ENCODE measurements around the gene TEX101. TPM values are rescaled to one million over a fixed set of nuclear protein-coding genes. Genes with fewer than 3 reads are reported as not detected.
"Not testable (repeated sequence)": the region's sequence is repeated elsewhere in the genome, so short reads cannot be mapped to it uniquely, and the experiment has no call there.

The TEX101 gene, protein sequence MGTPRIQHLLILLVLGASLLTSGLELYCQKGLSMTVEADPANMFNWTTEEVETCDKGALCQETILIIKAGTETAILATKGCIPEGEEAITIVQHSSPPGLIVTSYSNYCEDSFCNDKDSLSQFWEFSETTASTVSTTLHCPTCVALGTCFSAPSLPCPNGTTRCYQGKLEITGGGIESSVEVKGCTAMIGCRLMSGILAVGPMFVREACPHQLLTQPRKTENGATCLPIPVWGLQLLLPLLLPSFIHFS
- not detected for total RNA-seq
- long read RNA-seq, result 0 reads

DNA sequence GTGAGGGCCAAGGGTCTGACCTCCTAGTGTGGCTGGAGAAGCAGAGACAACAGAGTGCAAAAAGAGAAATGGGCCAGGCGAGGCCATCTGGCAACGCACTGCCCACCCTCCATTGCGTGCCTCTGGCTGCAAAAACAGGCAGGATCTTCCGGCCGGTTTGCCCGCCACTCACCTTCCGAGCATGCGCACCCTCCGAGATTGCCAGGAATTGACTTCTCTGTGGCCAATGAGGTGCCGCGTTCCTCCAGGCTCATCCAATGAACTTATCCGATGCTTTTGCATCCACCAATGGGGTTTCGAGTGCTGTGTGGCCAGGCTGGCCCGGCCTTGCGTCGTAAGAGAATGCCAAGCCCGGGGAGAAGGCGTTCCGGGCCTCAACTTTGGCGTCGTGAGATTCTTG is at the start of gene TEX101:
TEX101 (plus strand) TSS at position 337 of the 400 bp plus-strand sequence. CDS start 1,030 bp downstream, outside the sequence.
- intact Hi-C loops (cut with micrococcal nuclease), result no loop called here
- no peak for ATAC-seq
- no peak for DNase-seq

DNA sequence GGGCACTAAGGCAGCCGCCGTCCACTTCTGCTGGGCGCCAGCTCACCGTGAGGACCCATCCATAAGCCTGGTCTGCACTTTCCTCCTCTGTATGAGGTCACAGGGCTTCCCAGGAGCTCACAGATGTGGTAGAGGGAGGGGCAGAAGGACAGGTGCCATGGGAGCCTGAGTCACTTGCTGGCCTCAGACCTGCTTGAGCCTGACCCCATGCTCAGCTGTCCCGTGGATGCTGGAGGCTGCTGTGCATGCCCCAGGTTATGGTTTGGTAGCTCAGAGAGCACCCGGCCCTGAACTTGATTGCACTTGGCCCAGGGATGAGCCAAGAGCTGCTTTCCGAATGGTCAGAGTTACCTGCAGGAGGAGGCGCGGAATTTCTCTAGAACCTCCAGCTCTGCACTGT is 49.0 kb upstream of the TEX101 start:
- ATAC-seq; intact Hi-C loops (cut with micrococcal nuclease); DNase-seq: not testable (repeated sequence)

DNA sequence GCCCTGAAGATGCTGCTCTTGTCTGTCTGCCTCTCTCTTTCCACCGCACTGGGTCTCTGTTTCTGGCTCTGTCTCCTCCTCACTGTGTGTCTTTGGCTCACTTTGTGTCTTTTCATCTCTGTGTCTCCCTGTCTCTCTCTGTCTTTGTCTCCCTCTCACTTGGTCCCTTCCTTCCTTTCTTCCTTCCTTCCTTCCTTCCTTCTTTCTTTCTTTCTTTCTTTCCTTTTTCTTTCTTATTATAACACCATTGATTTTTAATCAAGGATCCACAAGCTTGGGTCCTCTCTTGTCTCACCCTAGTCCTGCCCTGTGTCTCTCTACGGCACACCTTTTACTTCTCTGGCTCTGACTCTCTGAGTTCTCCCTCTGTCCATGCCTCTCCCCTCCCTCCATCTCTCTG is 46.9 kb upstream of the TEX101 start:
- ATAC-seq (no peak), DNase-seq (no peak)
- intact Hi-C loops (cut with micrococcal nuclease), result no loop called here

DNA sequence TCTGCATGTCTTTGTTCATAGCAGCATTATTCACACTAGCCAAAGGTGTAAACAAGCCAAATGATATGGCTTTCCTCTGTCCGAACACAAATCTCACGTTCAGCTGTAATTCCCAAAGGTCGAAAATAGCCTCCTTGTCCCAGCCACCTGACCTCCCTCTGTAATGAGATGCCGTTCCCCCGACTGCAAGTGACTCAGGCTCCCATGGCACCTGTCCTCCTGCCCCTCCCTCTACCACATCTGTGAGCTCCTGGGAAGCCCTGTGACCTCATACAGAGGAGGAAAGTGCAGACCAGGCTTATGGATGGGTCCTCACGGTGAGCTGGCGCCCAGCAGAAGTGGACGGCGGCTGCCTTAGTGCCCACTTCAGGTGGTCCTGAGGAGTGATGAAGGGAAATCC is 45.8 kb upstream of the TEX101 start:
- DNase-seq; ATAC-seq; intact Hi-C loops (cut with micrococcal nuclease): not testable (repeated sequence)

DNA sequence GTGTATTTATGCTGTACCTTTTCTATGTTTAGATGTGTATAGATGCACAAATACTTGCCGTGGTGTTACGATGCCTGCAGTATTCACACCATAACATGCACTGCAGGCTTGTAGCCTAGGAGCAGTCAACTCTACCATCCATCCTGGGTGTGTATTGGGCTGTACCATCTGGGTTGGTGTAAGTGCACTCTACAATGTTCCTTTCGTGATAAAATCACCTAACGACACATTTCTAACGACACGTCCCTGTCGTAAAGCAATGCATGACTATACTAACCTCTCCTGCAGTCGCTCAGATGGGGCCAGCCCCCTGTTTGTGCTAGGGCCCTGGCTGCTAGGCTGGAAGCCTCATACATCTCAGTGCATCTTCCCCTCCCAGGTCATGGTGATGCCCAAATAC is 42.8 kb upstream of the TEX101 start:
- intact Hi-C loops (cut with micrococcal nuclease), result no loop called here
- ATAC-seq, result no peak
- no peak for DNase-seq

DNA sequence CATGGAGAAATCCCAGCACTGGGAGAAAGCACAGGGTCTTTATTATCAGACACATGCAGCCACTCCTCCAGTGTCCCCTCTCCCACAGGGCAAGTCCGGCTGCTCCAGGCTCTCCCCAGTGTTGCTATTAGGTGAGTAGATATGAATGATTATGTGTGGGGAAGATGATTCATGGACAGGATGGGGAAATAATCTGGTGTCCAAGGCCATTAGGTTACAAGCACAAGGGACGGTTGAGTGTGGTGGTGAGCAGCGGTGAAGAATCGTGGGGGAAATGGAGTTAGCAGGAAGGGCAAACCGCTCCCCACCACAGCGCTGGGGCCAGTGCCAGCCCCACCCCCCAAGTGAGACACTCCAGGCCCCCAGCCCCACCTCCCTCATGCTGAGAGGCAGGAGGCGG is 42.2 kb upstream of the TEX101 start:
- DNase-seq (no peak), ATAC-seq (no peak)
- intact Hi-C loops (cut with micrococcal nuclease), result no loop called here

DNA sequence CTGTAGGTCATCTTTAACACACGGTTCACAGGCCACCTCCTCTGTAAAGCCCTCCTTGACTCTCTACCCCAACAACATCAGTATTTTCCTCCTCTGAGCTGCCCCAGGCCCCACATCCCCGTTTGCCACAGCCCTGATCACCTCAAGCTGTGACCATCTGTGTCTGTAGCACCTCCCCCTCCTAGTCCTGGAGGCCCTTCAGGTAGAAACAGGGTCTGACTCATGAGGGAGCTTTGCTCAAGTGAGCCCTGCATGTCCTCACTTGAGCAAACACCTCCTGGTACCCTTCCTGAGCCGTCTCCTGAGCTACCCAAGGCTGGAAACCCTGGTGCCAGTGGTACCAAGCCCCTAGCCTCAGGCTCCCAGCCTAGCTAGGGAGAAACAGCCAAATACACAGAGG is 37.1 kb upstream of the TEX101 start:
- ATAC-seq; DNase-seq; intact Hi-C loops (cut with micrococcal nuclease): not testable (repeated sequence)

DNA sequence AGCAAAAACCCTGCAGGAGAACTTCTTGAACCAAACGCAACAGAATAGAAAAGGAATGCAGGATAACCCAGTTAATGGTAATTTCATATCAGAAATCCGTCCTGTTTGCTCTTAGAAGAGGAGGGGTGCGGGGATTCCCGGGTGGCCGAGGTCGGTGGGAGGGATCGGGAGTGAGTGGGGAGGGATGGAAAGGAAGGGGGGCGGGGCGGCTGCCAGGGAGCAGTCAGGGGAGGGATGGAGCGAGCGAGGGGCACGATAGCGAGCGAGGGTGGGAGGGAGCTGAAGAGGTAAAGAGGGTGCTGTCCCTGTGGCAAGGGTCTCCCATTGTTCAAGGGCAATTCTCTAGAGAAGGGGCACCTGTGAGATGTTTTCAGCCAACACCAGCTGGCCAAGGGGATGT is 34.7 kb upstream of the TEX101 start:
- intact Hi-C loops (cut with micrococcal nuclease), result no loop called here
- ATAC-seq (no peak), DNase-seq (no peak)

DNA sequence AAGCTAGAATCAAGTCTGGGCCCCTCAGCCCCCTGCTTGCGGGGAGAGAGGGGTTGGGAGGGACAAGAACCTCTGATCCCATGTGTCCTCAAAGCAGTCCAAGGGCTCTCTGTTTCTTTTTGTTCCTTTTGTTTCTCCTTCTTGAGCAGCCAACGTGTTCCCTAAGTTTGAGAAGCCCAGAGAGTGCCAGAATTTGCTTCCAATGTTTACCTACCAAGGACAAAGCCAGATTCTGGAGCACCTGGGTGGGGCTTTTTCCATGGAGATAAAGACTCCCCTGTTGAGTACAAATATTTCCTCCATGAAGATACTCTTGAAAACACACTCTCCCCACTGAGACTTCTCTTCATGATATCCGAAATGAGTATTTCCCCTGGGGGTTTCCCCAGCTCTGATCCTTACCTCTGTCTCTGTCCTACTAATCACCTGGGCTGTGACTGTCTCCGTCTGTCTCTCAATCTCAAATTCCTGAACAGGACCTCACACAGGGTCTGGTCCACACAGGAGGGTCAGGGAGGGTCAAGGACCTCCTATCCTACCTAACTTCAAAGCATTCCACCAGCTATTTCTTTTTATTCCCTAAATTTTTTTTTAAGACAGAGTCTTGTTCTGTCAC is 33.8 kb upstream of the TEX101 start:
- intact Hi-C loops (cut with micrococcal nuclease), result no loop called here
- DNase-seq (no peak), ATAC-seq (no peak)

DNA sequence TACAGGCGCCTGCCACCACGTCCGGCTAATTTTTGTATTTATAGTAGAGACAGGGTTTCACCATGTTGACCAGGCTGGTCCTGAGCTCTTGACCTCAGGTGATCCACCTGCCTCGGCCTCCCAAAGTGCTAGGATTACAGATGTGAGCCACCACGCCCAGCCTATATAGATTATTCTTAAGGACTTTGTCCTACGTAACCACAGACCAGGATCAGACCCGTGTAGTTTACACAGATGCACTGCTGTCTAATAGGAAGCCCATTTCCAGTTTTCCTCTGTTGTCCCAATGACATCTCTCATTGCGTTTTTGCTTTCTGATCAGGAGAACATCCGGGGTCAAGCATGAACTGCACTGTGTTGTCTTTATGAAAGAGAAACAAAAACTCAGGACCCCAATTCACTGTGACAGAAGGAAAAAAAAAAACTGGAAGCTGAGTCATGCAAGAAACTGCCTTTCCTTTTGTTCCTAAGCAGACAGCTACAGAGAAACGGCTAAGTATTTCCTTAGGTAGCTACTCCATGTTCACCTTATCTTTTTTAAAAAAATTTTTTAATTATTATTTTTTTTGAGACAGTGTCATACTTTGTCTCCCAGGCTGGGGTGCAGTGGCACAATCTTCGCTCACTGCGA is 32.0 kb upstream of the TEX101 start:
- DNase-seq; intact Hi-C loops (cut with micrococcal nuclease); ATAC-seq: not testable (repeated sequence)

DNA sequence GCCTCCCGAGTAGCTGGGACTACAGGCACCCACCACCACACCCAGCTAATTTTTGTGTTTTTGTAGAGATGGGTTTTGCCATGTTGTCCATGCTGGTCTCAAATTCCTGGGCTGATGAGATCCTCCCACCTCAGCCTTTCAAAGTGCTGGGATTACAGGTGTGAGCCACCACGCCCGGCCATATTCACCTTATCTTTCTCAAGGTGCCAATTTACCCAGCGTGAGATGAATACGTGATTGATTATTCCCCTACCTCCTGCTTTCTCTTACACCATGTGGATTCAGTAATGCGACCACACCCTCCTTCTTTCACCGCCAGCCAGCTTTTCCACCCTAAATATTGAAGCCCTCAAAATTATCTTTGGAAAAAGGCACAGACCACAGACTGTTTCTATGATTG is 31.4 kb upstream of the TEX101 start:
- ATAC-seq; intact Hi-C loops (cut with micrococcal nuclease); DNase-seq: not testable (repeated sequence)

DNA sequence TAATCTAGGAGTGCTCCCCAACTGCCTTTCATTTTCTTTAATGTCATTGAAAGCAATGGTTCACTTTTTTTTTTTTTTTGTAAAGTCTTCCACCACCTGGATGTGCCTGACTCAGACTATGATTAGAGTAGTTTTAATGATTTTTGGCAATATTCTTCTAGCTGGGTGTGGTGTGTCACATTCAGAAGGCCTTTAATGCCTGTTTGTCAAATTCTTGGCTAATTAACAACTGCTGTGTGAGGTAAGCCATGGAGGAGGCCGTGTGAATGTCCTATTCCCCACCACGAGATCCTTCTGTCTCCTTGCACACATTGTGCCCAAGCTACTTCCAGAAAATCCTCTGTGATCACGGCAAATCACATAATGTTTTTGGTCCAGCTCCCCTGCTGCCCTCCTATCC is 30.9 kb upstream of the TEX101 start:
- ATAC-seq; DNase-seq; intact Hi-C loops (cut with micrococcal nuclease): not testable (repeated sequence)

DNA sequence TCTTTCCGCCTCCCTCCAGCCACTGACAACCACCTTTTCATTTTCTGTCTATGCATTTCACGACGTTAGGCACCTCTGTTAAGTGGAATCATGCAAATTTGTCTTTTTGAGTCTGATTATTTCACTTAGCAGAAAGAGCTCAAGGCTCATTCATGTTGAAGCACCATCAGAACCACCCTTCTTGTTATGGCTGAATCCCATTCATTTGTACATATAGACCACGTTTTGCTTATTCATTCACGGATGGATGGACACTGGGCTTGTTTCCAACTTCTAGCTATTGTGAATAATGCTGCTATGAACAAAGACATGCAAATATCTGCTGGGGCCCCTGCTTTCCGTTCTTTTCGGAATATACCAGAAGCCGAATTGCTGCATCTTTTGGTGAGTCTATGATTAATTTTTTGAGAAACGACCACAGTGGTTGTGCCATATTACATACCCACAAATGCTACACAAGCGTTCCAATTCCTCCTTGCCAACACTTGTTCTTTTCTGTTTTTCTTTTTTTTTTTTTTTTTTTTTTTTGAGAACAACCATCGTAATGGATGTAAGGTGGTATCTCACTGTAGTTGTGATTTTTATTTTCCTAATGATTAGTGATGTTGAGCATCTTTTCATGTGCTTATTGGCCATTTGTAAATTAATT is 23.7 kb upstream of the TEX101 start:
- ATAC-seq; intact Hi-C loops (cut with micrococcal nuclease): not testable (repeated sequence)

DNA sequence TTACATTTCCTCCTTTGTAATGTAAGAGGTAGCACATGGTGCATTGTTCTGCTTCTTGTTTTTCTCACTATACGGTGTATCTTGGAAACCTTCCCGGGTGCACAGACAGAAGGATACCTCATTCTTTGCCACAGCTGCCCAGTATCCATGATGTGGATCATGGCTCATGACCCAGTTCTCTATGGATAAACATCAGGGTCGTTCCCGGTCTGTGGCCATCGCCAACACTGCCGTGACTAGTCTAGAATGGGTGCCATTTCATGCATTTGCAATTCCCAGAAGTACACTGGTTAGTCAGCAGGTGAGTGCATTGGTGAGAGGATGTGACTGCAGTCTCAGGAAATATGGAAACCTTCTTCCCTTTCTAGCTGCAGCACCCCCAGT is 23.1 kb upstream of the TEX101 start:
- ATAC-seq; intact Hi-C loops (cut with micrococcal nuclease); DNase-seq: not testable (repeated sequence)

More for the DNA sequence above, 23.7 kb upstream of the TEX101 start:
- DNase-seq, result not testable (repeated sequence)

DNA sequence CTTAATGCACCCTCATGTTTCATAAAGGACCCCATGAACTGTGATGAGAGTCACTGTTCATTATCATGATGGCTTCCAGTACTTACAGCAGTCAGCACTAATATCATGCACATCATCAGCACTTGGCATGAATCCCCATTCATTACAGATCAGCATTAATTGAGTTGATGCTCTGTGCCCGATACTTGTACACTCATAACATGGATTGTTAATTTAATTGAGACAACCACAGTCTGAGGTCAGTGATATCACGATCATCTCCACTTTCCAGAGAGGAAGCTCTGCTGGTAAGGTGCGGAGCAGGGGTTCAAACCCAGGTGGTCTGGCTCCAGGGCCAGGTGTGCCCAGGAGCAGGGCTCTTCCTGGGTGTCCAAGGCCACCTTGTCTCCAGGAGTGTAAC is 21.2 kb upstream of the TEX101 start:
- ATAC-seq; intact Hi-C loops (cut with micrococcal nuclease): not testable (repeated sequence)

DNA sequence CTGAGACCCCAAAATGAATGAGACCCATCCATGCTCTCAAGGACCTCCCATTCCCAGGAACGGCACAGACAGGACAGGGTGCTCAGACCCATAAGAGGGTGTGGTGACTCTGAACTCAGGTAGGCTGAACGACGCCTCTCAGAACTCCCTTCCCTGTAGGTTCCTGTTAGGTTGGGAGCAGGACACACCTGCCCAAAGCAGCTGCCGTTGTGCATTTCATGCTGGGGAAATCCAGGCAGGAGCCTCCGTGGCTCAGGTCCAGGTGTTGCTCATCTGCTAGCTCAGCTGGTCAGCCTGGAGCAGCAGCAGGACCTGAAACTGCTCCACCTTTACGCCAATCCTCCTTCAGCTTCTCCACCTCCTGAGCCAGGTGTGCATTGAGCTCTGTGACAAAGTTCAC is 19.1 kb upstream of the TEX101 start:
- intact Hi-C loops (cut with micrococcal nuclease), result no loop called here
- no peak for ATAC-seq
- DNase-seq, result no peak

More for the DNA sequence above, 21.2 kb upstream of the TEX101 start:
- DNase-seq, result not testable (repeated sequence)

DNA sequence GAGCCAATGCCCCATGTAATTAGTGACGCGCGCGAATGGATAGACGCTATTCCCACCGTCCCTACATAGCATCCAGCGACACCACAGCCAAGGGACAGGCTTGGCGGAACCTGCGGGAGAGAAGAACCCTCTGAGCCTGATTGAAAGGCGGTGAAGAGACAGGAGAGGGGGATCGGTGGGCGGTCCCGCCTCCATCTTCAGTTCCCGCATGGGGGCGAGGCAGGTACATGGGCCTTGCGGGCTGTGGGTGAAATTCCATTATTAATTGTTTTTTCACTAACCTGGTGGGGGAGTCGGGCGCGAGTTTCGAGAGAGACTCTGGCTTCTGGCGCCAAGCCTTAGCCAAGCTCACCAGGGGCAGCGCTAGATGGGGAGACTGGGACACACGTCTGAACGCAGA is 8.4 kb upstream of the TEX101 start:
- ATAC-seq, result no peak
- intact Hi-C loops (cut with micrococcal nuclease), result no loop called here
- DNase-seq, result no peak

DNA sequence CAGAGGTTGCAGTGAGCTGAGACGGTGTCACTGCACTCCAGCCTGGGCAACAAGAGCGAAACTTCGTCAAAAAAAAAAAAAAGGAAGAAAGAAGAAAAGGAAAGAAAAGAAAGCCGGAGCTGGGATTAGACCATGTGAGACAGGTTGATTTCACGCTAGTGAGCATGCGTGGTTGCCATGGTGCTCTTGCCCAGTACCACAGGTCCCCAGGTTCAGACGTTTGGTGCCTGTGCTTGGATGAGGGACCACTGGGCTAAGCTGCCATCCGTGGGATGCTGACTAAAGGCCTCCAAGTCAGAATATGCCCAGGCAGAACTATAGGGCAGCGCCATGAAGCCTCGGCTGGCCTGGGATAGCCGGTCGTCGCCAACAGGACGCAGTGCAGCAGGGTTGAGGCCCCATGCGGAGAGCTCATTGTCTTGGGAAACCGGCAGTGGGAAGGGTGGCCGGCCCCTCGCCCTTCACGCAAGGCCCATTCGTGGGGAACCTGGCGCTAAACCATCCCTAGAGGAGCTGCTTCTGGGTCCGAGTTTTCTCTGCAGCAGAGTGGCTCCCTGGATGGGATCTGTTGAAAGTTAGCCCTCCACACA is 7.2 kb upstream of the TEX101 start:
- intact Hi-C loops (cut with micrococcal nuclease), result no loop called here
- DNase-seq (no peak), ATAC-seq (no peak)

DNA sequence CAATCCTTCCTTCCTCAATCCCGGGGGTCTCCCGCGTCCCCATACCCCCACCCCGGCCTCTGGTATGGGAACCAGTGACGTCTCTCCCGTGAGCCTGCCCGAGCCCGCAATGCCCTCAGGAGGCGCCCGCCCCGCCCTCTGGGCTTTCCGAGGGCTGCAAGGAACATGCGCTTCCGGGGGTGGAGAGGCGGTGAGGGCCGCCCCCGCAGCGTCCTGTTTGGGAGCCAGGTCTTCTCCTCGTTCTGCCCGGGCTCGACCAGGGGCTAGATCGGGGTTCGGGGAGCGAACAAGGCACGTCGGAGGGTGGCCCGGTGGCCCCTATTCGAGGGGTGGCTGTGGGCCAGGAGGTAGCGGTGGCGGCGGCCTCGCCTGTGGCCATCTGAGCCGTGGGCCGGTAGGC is 6.6 kb upstream of the TEX101 start:
- ATAC-seq (no peak), DNase-seq (no peak)
- intact Hi-C loops (cut with micrococcal nuclease), result no loop called here

DNA sequence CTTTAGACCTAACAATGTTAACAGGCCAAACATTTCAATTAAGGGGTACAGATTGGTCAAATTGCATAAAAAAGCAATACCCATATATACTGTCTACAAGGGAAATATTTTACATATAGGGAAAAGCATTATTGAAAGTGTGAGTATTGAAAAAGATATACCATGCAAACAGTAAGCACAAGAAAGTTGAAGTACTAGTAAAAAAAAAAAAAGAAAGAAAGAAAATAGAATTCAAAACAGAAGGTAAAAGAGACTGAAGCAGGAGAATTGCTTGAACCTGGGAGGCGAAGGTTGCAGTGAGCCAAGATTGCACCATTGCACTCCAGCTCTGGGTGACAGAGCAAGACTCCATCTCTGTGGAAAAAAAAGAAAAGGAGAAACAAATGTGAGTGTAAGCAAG is 5.3 kb upstream of the TEX101 start:
- no peak for DNase-seq
- intact Hi-C loops (cut with micrococcal nuclease), result no loop called here
- no peak for ATAC-seq

Data from left ventricle myocardium superior (tissue), 1 donor.